IPS-NIHi7 (cell line): Measurements from ENCODE around the gene WNK4.
A peak's percentile ranks its signal among the peaks of the same experiment; 100 is the strongest.

Experiments
- DNase-seq: peaks from one replicate; pipeline ENCODE4 v3.0.0; 2012; ENCODE audit warnings: mixed read lengths; ENCODE audit errors: extremely low spot score

The WNK4 gene

GRCh38 chr17:42833767-42834422 is 53.5 kb downstream of the WNK4 start:
- DNase-seq, result no peak

GRCh38 chr17:42835732-42836131 is 55.3 kb downstream of the WNK4 start:
- DNase-seq, result no peak

DNA sequence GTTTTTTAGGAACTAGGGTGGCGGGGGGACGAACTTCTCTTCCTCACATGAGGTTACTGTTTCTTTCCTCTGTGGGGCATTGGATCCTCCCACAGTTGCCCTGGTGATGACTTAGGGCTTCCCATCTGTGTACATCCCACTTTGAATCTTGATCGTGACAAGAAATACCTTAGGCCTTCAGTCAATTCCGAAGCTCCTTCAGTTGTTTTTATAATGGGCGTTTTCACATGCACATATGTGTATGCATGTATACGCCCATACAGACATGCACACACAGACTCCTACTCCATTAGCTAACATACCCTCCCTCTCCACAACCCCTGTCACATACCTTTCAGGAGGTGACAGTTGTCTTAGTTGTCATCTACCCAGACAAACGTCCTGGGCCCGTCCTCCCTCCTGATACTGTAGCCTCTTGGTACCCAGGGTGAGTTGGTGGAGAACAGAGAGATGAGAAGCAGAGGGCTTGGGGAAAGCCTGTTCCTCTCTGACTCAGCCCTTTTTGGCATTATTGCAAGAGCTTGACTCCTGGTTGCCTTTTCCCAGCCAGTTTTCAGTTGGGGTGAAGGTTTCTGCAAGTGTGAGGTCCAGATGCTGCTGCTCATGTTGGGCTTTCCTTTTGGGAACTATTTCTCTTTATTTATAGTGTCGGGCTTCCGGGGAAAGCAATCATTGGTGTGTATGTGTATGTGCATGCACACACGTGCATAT is 61.7 kb downstream of the WNK4 start:
- DNase-seq, result no peak

DNA sequence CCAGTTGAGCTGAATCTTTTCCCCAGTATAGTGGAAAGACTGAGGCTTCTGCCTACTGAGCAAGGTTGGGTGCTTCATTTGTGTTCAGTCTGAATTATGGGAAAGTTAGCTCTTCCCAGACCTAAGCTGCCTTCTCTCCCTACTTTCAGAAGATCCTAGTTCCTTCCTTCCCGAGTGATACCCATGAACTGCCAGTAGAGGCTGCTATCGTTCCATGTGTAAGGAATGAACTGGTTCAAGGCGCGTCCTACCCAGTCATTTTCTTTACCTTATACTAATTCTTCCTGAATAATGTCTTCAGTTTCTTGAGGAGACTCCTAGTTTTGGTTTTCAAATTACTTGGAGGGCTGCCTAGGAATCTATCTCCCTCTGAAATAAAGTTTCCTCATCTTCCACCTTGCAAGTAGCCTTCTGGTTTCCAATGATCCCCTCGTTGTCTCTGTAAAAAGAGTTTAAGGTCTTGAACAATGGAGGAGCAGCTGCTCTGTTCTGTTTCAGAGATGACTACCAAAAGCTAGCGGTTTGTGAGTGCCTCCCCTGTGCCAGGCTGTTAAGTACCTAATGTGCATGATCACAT is 63.0 kb downstream of the WNK4 start:
- DNase-seq, result peak; percentile 86

- no peak for DNase-seq
Observed at GRCh38 chr17:42844271-42844670, 63.9 kb downstream of the WNK4 start, which contains the start of gene AOC2. Gene AOC2, plus strand, starts transcription at chr17:42844580. Its CDS starts 47 bp downstream, at chr17:42844627.

GRCh38 chr17:42844761-42845555 is 64.5 kb downstream of the WNK4 start:
- no peak for DNase-seq

GRCh38 chr17:42845556-42845917 is 65.1 kb downstream of the WNK4 start:
- DNase-seq, result no peak

DNA sequence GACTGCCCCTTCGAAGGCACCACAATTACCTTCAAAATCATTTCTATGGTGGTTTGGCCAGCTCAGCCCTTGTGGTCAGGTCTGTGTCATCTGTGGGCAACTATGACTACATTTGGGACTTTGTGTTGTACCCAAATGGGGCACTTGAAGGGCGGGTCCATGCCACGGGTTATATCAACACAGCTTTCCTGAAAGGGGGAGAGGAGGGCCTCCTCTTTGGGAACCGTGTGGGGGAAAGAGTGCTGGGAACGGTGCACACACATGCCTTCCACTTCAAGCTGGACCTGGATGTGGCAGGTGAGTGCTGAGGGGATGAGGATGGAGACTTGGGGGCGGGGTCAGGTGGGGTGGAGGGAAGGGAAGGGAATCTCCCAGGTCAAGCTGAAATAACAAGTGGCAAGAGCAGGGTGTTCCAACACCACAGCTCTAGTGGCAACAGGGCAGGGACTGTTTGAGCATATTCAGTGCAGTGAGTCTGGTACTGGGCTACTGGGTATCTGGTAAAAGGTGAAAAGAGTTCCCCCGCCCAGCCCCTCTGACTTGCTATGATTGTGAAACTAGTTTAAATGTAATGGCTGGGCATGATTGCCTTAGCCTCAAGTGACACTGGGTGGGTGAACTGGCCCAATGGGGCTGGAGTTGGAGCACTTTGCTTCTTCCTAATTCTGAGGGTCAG is 65.6 kb downstream of the WNK4 start:
- no peak for DNase-seq
